Endothelial cell of hepatic sinusoid (primary cell): ENCODE data around the gene CNKSR3.

ENCODE experiments used
- in situ Hi-C: cut with HindIII; loops from 2 replicates; pipeline ENCODE4 v1.10.0; 2017; ENCODE audit warnings: low sequenced_read_pairs

CNKSR3 gene

DNA sequence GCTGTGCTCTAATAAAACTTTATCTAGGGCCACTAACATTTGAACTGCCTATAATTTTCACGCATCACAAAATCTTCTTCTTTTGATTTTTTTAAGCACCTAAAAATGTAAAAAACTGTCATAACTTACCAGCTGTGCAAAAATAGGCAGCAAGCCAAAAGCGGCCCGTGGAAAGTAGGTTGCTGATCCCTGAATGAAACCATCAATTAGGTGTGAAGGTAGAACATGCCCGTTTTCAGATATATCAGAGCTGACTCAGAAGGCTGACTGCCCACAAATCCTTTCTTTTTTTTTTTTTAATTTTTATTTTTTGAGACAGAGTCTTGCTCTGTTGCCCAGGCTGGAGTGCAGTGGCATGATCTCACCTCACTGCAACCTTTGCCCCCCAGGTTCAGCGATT is 149.0 kb downstream of the CNKSR3 start:
- in situ Hi-C loops: no loop called here

DNA sequence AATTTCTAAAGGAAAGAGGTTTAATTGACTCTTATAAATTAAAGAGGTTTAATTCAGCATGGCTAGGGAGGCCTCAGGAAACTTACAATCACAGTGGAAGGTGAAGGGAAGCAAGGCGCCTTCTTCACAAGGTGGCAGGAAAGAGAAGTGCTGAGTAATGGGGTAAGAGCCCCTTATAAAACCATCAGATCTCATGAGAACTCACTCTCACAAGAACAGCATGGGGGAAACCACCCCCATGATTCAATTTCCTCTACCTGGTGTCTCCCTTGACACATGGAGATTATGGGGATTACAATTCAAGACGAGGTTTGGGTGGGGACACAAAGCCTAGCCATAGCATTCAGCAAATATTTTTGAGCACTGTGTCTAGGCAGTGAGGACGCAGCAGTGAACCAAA is 150.0 kb downstream of the CNKSR3 start:
- in situ Hi-C loops: no loop called here

DNA sequence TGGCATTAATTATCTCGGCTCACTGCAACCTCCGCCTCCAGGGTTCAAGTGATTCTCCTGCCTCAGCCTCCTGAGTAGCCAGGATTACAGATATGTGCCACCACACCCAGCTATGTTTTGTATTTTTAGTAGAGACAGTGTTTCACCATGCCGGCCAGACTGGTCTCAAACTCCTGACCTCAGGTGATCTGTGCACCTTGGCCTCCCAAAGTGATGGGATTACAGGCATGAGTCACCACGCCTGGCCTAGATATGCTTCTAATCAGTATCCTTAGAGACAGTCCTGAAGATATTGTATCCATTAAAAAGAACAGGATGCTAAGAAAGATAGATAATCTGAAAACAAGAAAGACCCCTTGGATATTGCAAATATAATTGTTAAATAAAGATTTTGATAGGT is 150.8 kb downstream of the CNKSR3 start:
- in situ Hi-C loops: no loop called here

DNA sequence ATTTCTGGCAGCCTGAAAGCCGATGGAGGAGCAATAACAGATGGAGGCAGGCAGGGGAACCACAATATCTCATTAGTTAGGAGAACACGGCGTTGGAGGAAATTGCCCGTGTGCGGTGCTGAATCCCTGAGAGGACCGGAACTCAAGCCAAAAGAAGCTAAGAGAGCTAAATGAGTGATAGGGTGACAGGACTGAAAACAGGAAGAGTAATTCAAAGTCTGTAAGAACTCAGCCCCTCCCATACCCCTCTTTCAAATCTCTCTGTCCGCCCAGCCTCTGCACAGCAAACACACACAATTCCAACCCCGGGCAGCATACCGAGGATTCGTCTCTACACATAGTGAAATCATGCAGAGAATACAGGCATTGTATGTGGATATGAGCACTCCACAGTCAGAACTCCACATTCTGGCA is 151.3 kb downstream of the CNKSR3 start:
- in situ Hi-C loops: no loop called here

DNA sequence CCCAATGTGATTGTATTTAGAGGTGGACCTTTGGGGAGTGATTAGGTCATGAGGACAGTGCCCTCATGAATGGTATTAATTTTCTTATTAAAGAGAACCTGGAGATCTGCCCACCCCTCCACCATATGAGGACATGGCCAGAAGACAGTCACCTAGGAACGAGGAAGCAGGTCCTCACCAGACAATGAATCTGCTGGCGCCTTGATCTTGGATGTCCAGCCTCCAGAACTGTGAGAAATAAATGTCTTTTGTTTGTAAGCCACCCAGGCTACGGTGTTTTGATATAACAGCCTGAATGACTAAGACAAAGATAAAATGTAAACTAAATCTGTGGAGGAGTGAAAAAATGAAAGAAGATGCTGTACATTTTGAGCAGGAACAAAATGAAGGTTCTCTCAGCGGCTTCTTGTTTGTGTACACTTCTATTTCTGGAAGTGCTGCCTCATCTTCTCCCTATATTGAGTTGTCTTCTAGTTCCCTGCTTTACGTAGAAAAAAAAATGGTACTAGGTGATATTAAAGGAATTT is 152.4 kb downstream of the CNKSR3 start:
- in situ Hi-C loops: no loop called here

DNA sequence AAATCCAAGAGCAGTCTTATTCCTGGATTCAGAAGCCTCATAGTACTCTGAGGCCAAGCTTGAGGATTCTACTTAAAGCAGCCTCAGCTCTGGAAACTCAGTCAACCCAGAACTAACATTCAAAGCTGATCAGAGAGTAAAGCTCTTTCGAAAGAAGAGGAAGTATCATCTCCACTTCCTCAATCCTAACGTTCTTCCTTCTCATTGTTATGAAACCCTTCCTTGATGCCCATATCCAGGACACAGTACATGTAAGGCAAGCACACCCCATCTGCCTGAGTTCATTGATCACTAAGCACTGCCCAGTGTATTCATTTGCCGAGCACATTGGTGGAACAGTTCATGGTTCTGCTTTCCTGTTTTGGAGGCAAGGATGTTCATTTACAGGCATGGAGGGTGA is 153.8 kb downstream of the CNKSR3 start, which contains the start of gene IPCEF1:
Gene IPCEF1 (minus strand): TSS at position 114 of the 400 bp plus-strand sequence. CDS start 90,856 bp downstream, outside the sequence.
- in situ Hi-C loops: no loop called here

DNA sequence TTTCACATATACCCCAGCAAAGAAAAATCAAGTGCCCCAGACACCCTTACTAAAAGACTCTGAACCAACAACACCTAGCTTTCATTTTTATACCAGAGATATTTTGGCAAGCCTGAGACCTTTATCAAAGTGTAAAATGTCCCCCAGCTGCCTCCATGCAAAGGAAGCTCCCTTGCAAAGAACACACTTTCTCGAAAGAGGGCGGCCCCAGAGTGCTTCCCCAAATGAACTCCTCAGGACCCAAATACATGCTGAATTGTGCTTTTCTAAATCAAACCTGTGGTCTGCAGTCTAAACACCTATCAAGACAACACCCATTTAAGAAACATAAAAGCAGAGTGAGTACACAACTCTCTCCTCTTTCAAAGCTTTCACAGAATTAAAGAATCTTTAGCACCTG is 154.4 kb downstream of the CNKSR3 start:
- in situ Hi-C loops: no loop called here

DNA sequence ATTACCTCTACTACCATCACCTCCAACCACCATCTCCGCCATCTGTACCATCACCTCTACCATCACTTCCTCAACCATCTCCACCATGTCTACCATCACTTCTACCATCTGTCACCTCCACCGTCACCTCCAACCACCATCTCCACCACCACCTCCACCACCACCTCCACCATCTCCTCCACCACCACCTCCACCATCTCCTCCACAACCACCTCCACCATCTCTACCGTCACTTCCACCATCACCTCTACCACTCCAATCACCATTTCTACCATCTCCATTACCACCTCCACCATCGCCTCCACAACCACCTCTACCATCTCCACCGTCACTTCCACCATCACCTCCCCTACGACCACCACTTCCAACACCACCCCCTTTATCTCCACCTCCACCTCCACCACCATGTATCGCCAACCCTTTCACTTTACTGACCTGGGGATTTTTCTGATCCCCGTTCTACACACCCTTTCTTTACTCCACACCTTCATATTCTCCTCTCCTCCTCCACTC is 156.2 kb downstream of the CNKSR3 start:
- in situ Hi-C loops: no loop called here

DNA sequence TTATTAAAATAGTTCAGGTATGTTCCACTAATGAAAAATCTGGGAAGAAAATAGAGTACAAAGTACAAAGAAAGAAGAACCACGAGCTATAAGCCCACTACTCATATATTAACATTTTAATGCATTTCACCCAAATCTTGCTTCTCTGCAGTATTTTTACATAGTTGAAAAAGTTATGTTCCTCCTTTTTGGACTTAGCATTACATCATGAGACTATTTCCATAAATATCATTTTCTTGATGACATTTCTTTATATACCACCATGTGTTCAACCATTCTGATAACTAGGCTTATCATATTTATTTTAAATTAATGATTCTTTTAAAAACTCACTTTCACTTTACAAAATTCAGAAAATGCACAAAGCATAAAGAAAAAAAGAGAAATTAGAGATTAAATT is 156.9 kb downstream of the CNKSR3 start:
- in situ Hi-C loops: no loop called here

DNA sequence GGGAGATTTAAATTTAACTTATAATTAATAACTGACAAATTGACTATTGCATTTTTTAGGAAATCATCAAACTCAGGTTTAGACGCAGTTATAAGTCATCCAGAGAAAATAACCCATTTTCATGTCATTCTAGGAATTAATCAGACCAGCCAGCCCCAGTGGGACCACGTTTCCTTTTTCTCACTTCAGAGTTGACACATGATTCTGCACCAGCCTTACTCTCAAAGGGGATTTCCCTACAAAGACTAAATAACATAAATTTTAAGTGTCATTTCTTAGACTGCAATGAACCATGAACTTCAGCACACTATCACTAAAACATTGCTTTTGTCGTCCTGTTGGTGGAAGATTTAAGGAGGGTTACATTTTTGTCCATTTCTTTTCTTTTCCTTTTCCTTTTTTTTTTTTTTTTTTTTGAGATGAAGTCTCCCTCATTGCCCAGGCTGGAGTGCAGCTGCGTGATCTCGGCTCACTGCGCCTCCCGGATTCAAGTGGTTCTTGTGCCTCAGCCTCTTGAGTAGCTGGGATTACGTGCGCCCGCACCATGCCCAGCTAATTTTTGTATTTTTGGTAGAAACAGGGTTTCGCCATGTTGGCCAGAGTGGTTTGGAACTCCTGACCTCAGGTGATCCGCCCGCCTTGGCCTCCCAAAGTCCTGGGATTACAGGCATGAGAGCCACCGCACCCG is 157.4 kb downstream of the CNKSR3 start:
- in situ Hi-C loops: no loop called here

DNA sequence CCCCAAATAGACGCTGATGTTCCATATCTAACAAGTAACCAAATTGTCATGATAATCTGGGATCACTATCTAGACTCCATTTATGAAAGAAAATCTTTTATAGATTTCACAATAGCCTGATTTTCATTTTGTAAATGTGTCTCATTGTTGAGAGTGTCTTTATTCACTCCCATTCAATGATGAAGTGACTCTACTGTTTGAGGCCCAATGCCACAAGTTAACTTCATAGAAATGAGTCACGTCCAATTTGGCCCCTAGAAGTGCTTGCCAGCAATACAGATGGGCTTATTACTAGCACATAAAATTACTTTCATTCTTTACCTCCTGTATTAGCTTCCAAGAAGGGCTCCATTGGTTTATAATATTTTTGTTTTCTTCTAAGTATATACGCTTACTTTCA is 160.2 kb downstream of the CNKSR3 start:
- in situ Hi-C loops: no loop called here

DNA sequence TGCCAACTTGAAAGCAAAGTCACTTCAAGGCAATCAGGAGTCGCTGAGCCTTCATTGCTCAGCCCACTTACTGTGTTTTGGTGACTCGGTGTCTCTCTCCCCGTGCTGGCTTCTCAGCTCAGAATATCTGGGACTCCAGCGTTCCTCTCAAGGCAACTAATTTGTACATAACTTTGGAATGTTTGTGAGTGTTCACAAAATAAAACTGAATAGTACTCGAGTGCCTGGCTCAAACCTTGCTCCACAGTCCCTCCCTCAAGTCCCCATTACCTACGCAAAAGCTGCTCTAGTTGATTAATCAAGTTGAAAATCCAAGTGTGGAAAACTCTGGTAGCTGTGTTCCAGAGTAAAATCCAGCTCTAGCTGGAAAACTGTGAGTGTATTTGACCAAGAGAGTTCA is 162.5 kb downstream of the CNKSR3 start:
- in situ Hi-C loops: no loop called here

DNA sequence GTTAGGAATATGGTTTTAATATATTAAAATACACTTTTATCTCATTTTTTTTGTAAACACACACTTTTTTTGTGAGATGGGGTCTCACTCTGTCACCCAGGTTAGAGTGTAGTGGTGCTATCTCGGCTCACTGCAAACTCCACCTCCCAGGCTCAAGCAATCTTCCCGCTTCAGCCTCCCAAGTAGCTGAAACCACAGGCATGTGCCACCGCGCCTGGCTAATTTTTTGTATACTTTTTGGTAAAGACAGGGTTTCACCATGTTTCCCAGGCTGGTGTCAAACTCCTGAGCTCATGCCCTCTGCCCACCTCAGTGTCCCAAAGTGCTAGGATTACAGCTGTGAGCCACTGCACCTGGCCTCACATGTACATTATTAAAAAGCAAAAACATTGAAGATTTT is 164.7 kb downstream of the CNKSR3 start:
- in situ Hi-C loops: no loop called here

DNA sequence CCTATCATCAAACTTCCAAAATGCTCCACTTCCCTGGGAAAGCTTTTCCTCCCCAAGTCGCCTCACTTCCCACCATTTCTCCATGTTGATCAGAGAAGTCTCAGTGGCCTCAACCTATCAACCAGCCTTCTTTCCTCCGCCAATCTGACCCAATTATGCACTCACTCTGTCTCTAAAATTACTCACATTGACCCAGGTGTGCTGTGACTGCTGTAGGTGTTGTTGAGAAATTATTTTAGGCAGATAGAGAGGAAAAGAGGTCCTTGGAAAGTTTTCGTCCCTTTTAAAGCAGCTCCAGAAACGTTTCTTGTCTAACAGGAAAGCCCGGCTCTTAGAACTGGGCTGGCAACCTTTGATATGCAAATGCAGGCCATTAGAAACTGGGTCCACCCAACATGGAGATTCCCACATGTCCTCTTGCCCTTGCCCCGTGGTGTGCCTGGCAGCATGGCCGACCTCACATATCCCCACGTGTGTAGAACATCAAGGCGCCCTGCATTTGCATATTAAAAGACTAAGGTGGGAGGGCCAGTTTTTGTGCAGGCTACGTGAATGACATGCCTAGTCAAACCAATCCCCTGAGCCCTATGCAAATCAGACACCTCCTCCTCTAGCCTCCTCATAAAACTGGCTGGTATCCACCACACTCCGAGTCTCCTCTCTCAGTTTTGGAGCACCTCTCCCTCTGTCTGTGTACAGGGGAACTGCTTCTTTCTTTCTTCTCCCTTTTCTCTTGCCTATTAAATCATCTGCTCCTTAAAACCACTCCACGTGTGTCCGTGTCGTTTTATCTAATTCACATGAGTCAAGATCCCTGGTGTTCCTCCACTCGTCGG is 166.8 kb downstream of the CNKSR3 start:
- in situ Hi-C loops: loop anchor here (5.0 kb wide), 1 partner anchor 96 kb away; no protein-coding TSS in a partner anchor

DNA sequence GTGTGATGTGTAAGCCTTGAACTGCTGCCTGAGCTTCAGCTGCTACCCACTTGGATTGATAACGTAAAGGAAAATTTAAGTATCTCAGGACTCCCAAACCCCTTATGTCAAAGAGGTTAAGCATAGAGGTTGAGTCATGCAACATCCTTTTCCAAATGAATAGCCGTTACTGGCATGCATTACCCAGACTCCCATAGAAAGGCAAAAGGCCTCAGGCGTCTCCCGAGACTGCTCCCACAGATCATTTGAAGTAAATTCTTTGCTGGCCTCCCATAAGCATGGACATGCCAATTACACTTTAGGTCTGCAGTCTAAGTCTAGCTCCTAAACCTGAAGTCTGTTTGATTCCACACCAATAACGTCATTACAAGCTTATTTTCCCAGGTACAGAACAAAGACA is 168.6 kb downstream of the CNKSR3 start:
- in situ Hi-C loops: loop anchor here (5.0 kb wide), 1 partner anchor 95 kb away; no protein-coding TSS in a partner anchor

DNA sequence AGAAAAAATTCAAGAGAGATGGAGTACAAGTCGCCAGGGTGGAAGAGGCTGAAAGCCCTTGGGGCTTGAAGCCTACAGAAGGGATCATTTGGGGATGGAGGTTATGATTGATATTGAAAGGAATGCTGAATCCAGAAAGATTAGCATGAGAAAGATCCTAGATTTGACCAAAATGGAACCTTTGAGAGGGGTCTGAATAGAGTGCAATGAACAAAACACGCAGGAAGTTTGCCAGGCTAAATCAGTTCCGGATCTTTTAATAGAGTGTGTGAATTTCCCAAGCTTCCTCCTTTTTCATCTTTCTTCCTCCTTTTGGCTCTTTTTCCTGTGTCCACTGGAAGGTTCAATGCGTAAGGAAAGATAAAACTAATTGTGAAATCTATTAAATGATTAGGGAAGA is 169.1 kb downstream of the CNKSR3 start:
- in situ Hi-C loops: loop anchor here (5.0 kb wide), 1 partner anchor 94 kb away; no protein-coding TSS in a partner anchor
